Stimulated activated naive CD8-positive, alpha-beta T cell treated with anti-CD3 and anti-CD28 coated beads, Interleukin-15, Interleukin-2, amounts not matched to agents 100 ng/mL and 50 ng/mL, for 24 hours (primary cell): ENCODE data around the gene OR12D2.
"Not testable (repeated sequence)": the region's sequence is repeated elsewhere in the genome, so short reads cannot be mapped to it uniquely, and the experiment has no call there.

Experiments used
- H3K27ac Mint-ChIP-seq: one replicate; pipeline ENCODE4 v1.8.0; 2021; ENCODE audit warnings: mild to moderate bottlenecking, mixed read lengths
- H3K27me3 Mint-ChIP-seq: one replicate; pipeline ENCODE4 v1.8.0; 2021; ENCODE audit warnings: mixed read lengths
- H3K36me3 Mint-ChIP-seq: one replicate; pipeline ENCODE4 v1.8.0; 2021; ENCODE audit warnings: low read depth, mixed read lengths
- H3K4me1 Mint-ChIP-seq: one replicate; pipeline ENCODE4 v1.8.0; 2021; ENCODE audit warnings: low read depth, mixed read lengths
- H3K4me3 Mint-ChIP-seq: one replicate; pipeline ENCODE4 v1.8.0; 2021; ENCODE audit warnings: mild to moderate bottlenecking, mixed read lengths
- H3K9me3 Mint-ChIP-seq: one replicate; pipeline ENCODE4 v1.8.0; 2021; ENCODE audit warnings: mixed read lengths

Gene OR12D2

DNA sequence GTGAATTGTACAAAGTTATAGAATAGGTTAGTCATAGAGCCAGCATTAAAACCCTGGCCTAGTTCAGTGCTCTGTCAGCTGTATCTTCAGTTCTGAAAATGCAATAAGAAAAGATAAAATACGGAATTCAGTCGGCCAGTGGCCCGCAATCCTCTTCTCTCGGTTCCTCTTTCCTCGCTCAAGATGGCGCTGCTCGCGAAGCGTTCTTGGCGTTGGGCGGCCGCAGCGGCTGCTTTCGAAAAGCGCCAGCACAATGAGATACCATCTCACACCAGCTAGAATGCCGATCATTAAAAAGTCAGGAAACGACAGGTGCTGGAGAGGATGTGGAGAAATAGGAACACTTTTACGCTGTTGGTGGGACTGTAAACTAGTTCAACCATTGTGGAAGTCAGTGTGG lies 41.3 kb downstream of the OR12D2 start:
- not testable (repeated sequence) for H3K4me1 Mint-ChIP-seq, H3K36me3 Mint-ChIP-seq, H3K9me3 Mint-ChIP-seq, H3K4me3 Mint-ChIP-seq, H3K27ac Mint-ChIP-seq
- peaks cover 41% of the 10 kb centered on the region for H3K27me3 Mint-ChIP-seq

DNA sequence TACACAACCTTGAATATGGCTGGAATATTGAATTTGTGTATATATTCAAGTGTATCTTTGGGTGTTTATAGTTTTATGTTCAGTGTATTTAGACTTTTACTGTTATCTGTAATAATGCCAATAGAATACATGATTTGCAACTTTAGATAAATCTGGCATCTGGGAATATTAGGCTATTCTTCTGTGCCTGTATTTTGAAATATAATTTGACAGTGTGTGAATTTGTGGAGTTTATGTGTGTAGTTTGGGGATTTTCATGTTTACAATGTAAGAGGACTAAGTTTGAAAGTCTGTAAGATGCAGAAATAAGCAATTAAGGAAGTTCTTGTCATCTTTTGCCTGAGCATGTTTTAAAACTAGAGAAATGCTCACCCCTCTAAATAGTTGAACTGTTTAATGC lies 43.6 kb downstream of the OR12D2 start, which contains the start of gene OR10C1:
Gene OR10C1 (plus strand): TSS at position 301 of the 400 bp plus-strand sequence. CDS start 710 bp downstream, outside the sequence.
- H3K4me1 Mint-ChIP-seq, result no peaks in the 10 kb centered on the region
- H3K9me3 Mint-ChIP-seq, result no peaks in the 10 kb centered on the region
- no peaks in the 10 kb centered on the region for H3K36me3 Mint-ChIP-seq
- H3K27me3 Mint-ChIP-seq, result peaks cover 38% of the 10 kb centered on the region
- H3K27ac Mint-ChIP-seq, result no peak within 1 kb of the TSS
- H3K4me3 Mint-ChIP-seq, result no peak within 1 kb of the TSS

DNA sequence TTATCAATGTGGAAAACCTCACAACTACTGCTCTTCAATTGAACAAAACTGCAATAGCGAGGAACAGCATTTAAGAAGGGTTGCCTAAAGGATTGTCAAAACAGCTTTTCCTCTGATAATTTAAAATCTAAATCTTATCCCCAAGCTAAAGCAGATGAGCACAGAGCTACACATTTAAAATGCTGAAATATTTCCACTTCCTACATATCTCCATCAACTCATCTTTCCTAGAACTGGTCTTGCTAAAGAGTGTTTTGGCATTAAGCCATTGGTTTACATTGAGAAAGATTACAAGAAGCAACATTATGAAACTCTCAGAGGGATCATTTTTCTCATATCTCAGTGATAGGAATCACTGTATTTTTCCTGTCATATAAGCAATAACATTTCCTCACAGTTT lies 47.3 kb downstream of the OR12D2 start:
- Mint-ChIP-seq H3K36me3 (no peaks in the 10 kb centered on the region), H3K27me3 (peaks cover 48% of the 10 kb centered on the region), H3K9me3 (peaks cover 4% of the 10 kb centered on the region), H3K4me3 (no peak overlapping the region), H3K27ac (no peak overlapping the region), H3K4me1 (no peaks in the 10 kb centered on the region)

DNA sequence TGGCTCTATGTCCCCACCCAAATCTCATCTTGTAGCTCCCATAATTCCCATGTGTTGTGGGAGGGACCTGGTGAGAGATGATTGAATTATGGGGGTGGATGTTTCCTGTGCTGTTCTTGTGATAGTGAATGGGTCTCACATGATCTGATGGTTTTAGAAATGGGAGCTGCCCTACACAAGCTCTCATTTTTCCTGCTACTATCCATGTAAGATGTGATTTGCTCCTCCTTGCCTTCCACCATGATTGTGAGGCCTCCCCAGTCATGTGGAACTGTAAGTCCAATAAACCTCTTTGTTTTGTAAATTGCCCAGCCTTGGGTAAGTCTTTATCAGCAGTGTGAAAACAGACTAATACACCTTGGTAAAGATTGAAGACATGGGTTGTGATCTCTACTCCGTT lies 48.6 kb downstream of the OR12D2 start:
- H3K36me3 Mint-ChIP-seq, result not testable (repeated sequence)
- peaks cover 54% of the 10 kb centered on the region for H3K27me3 Mint-ChIP-seq

More for the DNA sequence above, 48.6 kb downstream of the OR12D2 start:
- H3K4me1 Mint-ChIP-seq, H3K27ac Mint-ChIP-seq, H3K9me3 Mint-ChIP-seq, H3K4me3 Mint-ChIP-seq: not testable (repeated sequence)
